Gastroesophageal sphincter (tissue), 3 donors: Measurements from ENCODE around the gene GRIN1.
"Not testable (repeated sequence)": the region's sequence is repeated elsewhere in the genome, so short reads cannot be mapped to it uniquely, and the experiment has no call there.

Source experiments
- EP300 ChIP-seq: sonication (generic); formaldehyde crosslinking; IDR thresholded peaks from one replicate; pipeline ENCODE4 v1.6.1; 2017; ENCODE audit warnings: antibody characterized with exemption, mild to moderate bottlenecking
- POLR2A ChIP-seq, 2 donors: fragments of 450-650 bp; IDR thresholded peaks; one replicate each; pipeline ENCODE4 v1.6.1; 2017; ENCODE audit warnings: antibody characterized with exemption in 2 of 2, mild to moderate bottlenecking in 2 of 2, moderate library complexity in 1 of 2
- POLR2AphosphoS5 ChIP-seq: sonication (generic); formaldehyde crosslinking; IDR thresholded peaks from one replicate; pipeline ENCODE4 v1.6.1; 2017; ENCODE audit warnings: antibody characterized with exemption
- TF ChIP-seq, protein P1 (sequence below), 4 experiments: fragments of 200-600 bp in 2 of 4; fragments of 450-650 bp in 2 of 4; sonication (generic) in 1 of 4; IDR thresholded peaks; one replicate each; pipeline ENCODE4 v1.5.1; 2017 to 2019; ENCODE audit warnings: antibody characterized with exemption in 4 of 4, mild to moderate bottlenecking in 2 of 4, moderate library complexity in 2 of 4

DNA sequence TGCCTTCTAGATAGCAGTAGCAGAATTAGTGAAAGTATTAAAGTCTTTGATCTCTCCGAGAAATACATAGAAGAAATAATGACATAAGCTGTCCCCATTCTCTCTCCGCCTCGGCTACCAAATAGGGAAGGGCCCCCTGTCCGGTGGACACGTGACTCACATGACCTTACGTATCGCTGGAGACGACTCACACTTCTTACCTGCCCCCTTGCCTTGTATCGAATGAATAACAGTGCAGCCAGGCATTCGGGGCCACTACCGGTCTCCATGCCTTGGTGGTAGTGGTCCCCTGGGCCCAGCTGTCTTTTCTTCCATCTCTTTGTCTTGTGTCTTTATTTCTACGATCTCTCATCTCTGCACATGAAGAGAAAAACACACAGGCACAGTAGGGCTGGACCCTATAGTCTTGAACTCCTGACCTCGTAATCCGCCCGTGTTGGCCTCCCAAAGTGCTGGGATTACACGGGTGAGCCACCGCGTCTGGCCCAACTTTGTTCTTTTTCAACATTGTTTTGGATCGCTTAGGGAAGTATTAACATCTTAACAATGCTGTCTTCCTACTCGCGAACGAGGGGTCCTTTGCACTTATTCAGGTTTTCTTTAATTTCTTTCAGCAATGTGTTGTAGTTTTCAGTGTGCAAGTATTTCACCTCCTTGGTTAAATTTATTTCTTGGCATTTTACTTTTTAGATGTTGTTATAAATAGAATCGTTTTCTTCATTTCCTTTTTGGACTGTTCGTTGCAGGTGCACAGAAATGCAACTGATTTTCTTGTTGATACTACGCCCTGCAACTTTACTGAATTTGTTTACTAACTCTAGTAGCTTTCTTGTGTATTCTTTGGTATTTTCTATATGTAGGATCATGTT lies 16.8 kb upstream of the GRIN1 start:
- TF ChIP-seq, protein P1, sequence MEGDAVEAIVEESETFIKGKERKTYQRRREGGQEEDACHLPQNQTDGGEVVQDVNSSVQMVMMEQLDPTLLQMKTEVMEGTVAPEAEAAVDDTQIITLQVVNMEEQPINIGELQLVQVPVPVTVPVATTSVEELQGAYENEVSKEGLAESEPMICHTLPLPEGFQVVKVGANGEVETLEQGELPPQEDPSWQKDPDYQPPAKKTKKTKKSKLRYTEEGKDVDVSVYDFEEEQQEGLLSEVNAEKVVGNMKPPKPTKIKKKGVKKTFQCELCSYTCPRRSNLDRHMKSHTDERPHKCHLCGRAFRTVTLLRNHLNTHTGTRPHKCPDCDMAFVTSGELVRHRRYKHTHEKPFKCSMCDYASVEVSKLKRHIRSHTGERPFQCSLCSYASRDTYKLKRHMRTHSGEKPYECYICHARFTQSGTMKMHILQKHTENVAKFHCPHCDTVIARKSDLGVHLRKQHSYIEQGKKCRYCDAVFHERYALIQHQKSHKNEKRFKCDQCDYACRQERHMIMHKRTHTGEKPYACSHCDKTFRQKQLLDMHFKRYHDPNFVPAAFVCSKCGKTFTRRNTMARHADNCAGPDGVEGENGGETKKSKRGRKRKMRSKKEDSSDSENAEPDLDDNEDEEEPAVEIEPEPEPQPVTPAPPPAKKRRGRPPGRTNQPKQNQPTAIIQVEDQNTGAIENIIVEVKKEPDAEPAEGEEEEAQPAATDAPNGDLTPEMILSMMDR (IDR thresholded peaks at IDR 0.05) = not testable (repeated sequence)
- not testable (repeated sequence) for TF ChIP-seq POLR2A (IDR thresholded peaks at IDR 0.05); POLR2AphosphoS5; EP300
